Measurements from ENCODE around the gene RBM33. TPM values are rescaled to one million over a fixed set of nuclear protein-coding genes. Genes with fewer than 3 reads are reported as not detected.

Gene RBM33
- polyA plus RNA-seq, 4 donors: 20.4 to 47.6 (median 36.8) TPM

DNA sequence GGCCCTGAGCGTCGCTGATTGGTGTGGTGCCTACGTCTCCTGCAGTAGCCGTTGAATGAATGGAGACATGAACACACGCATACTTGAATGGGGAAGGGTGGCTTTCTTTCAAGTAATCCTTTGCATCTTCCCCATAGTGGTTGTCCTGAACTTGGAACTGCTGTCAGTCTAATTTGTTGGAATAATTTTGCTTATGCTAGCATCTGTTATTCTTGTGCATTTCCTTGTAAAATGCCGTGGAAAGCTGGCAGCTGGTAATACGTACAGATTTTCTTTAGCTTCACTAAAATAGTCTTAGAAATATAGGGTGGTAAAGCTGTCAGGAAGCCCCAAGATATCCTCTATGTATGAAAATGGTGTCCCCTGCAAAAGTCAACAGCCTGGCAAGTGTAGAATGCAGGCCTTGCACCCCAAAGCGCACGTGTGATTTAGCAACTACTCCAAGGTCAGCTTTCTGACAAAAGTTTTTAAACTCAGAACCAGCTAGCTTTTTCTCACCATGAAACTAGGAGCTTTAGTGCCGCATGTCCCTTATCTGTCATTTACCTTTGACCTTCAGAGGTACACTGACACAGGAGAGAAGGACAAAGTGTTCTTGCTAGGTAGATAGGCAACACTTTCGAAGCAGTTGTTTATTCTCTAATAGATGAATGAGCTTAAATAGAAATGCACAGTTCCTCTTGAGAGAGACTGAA is 70.8 kb downstream of the RBM33 start:
- no peak for DNase-seq (ENCODE audit: low read depth in 4 of 4, low spot score in 2 of 4)

DNA sequence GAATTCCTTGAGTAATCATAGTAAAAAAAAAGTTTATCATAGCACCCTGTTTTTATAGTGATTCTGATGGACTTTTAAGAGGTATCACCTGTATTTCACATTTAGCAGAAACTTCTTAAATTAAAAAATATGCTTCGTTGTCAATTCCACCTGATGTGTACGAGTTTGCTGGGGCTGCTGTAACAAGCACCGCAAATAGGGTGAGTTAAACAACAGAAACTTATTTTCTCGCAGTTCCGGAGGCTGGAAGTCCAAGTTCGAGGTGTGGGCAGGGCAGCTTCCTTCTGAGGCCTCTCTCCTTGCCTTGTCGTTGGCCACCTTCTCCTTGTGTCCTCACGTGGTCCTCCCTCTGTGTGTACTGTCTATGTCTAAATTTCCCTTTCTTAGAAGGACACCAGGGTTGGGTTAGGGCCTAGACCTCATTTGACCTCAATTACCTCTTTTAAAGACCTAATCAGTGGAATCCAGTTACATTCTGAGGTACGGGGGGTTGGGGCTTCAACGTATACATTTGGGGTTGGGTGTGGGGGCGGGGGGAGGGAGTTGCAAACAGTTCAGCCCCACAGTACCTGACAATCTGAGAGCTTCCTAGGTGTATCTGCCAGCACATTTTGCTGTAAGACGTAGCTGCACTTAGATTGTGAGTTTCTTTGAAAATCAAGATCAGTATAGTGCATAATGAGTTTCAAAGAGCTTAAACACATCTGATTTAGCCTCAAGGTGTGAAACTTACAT is 72.7 kb downstream of the RBM33 start:
- no peak for DNase-seq (ENCODE audit: low read depth in 4 of 4, low spot score in 2 of 4)

DNA sequence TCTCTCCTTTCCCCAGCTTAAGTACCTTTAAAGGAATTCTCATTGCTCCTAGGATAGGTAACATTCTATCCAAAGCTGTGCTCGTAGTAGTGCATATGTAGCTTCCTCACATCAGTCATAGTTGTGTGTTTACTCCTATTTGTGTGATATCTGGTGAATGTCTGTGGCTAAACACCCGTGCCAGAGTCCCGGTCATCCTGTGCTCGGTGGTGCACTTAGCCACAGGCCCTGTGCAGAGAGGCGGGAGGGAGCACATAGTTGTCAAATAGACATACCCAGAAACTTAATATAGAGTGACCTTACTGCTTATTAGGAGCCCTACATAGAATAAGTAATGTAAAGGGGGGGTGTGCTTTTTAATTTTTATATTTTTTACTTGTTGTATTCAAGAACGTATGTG is 76.6 kb downstream of the RBM33 start:
- no peak for DNase-seq (ENCODE audit: low read depth in 4 of 4, low spot score in 2 of 4)

- no peak for DNase-seq (ENCODE audit: low read depth in 4 of 4, low spot score in 2 of 4)
Observed at GRCh38 chr7:155722118-155722517, 77.7 kb downstream of the RBM33 start.

DNA sequence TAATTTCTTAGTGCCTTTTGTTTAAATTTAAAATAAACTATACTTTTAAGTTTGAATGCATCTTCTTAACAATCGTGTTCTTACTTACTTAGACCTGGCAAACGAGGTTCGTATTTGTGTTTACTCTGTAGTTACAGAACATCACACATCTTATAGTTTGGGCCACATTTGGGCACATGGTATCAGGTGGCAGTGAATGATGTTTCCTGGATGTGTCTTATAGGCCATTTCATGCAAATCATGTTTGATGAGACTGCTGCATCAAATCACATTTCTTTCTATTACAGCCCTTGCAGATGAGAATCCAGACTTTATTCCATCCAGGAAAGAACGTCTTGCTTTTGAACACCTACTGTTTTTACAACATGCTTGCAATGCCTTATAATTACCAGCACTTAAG is 78.5 kb downstream of the RBM33 start:
- DNase-seq (ENCODE audit: low read depth in 4 of 4, low spot score in 2 of 4): no peak

GRCh38 chr7:155724327-155725005 is 80.0 kb downstream of the RBM33 start:
- no peak for DNase-seq (ENCODE audit: low read depth in 4 of 4, low spot score in 2 of 4)

DNA sequence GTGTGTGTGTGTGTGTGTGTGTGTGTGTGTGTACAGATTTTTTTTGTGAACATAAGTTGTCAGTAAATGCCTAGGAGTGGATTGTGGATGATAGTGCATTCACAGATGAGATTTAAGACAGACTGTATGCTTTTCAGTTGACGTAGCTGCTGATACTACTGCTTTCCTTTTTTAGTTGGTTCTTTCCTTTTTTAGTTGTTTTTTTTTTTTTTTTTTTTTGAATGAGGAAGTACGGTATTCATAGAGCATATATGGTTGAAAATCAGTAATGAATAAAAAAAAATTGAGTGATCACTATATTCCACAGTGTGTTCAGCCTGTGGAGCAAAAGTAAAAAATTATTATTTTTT is 80.5 kb downstream of the RBM33 start:
- no peak for DNase-seq (ENCODE audit: low read depth in 4 of 4, low spot score in 2 of 4)

- DNase-seq (ENCODE audit: low read depth in 4 of 4, low spot score in 2 of 4): no peak
Observed at GRCh38 chr7:155727616-155728015, 83.2 kb downstream of the RBM33 start.

GRCh38 chr7:155728116-155728515 is 83.7 kb downstream of the RBM33 start:
- DNase-seq (ENCODE audit: low read depth in 4 of 4, low spot score in 2 of 4): no peak

DNA sequence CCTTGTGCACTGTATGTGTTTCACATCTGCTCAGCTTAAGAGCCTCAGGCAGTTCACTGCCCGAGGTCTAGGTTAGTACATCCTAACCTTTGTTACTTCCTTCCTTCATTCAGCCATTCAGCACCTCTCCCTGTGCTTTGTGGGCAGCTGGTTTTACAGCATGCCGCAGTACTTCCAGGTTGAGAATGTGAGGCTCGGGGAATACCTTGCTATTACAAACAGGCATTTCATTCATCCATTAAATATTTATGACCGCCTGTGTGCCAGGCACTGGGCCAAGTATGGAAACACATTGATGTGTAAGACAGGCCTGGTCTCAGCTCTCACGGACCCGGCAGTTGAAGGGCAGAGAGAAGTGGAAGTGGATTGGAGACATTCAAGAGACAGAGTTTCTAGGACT is 85.4 kb downstream of the RBM33 start:
- DNase-seq (ENCODE audit: low read depth in 4 of 4, low spot score in 2 of 4): peak in 1 of 4 donors; percentile 3

- DNase-seq (ENCODE audit: low read depth in 4 of 4, low spot score in 2 of 4): no peak
Observed at GRCh38 chr7:155731380-155731779, 86.9 kb downstream of the RBM33 start.

GRCh38 chr7:155731871-155732270 is 87.4 kb downstream of the RBM33 start:
- no peak for DNase-seq (ENCODE audit: low read depth in 4 of 4, low spot score in 2 of 4)

- DNase-seq (ENCODE audit: low read depth in 4 of 4, low spot score in 2 of 4): no peak
Observed at GRCh38 chr7:155732286-155732685, 87.8 kb downstream of the RBM33 start.

DNA sequence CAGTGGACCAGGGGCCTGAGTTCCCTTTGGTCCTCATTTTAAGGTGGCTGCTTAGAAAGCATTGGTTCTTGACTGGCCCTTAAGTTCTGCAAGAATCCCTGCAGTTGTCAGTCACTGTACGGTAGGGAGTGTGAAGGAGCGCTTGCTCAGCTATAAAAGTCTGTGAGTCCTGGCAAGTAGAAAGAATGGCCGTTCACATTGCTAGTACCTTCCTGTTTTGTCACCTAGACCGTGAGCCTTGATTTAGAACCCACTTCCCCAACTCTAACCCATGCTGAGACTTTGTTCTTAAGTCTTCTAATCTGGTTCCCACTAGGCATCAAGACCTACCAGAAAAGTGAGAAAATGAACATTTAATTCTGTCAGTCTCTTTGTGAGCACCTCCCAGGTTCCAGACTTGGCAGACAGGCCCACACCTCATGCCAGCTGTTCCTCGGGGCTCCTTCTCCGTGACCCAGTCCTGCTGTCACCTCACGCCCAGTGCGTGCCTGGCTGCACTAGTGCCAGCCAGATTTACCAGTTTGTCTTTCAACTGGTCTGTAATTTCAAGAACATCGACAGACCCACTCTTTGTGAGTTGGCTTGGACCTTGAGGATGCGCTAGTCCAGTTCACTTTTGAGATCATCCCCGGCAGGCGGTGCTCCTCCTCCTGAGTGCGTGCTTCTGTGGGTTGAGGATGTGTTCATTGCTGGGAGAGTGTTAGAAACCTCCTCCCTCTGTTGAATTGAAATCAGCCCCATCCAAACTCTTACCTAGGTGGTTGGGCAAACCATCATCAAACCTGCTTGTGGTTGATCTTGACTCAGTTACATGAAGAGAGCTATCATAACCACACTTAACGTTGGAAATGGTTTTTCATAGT is 89.4 kb downstream of the RBM33 start:
- DNase-seq (ENCODE audit: low read depth in 4 of 4, low spot score in 2 of 4): no peak

DNA sequence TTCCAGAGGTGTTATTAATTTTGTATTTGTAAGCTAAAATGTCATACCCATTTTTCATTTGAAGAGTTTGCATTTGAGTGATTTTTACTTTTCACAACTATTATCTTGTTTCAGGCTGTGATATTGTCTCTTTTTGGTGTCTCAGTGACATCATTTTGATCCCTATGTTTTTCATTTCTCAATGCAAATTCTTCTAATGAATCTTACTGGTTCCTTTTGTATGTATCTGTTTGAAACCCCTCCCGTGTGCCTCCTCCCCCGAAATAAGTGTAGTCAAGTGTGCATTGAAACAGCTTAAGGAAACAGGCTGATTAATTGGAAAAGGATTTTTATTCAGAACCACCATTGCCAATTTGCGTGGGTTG is 90.0 kb downstream of the RBM33 start:
- no peak for DNase-seq (ENCODE audit: low read depth in 4 of 4, low spot score in 2 of 4)

DNA sequence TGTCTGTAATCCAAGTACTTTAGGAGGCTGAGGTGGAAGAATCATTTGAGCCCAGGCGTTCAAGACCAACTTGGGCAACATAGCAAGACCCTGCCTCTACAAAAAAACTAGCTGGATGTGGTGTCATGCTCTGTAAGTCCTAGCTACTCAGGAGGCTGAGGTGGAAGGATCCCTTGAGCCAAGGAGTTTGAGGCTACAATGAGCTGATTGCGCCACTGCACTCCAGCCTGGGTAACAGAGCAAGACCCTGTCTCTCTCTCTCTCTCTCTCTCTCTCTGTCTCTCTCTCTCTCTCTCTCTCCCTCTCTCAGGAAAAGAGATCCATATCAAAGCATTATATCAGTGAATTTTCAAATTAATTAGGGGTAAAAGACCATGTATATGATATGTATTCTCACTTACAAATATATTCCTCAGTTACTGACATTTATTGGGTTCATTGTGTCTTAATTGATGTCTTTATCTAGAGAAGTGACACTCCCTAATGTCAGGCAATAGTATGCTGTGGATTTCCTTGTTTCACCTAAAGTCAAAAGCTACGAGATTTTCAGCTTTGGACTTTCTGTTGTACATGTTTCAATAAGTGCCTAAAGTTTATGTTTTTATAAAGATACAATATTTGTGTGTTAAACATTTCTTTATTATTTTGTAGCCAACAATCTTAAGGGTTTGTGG is 91.1 kb downstream of the RBM33 start:
- DNase-seq (ENCODE audit: low read depth in 4 of 4, low spot score in 2 of 4): no peak

DNA sequence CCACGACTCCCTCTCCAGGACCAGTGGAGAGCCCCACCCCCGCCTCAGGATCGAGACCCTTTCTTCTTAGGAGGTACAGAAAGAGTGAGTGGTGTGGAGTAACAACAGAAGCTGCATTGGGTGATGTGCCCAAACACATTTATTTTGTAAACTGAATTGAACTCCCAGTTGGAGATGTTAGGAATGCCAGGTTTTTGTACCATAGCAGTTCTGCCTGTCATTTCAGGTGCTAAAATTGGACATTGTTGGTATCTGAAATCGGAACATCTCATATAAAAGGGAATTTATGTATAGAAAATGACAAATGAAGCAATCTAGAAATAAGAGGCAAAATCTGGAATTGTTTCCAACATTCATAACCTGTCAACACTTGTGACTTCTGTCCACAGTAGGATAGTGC is 93.1 kb downstream of the RBM33 start:
- no peak for DNase-seq (ENCODE audit: low read depth in 4 of 4, low spot score in 2 of 4)

DNA sequence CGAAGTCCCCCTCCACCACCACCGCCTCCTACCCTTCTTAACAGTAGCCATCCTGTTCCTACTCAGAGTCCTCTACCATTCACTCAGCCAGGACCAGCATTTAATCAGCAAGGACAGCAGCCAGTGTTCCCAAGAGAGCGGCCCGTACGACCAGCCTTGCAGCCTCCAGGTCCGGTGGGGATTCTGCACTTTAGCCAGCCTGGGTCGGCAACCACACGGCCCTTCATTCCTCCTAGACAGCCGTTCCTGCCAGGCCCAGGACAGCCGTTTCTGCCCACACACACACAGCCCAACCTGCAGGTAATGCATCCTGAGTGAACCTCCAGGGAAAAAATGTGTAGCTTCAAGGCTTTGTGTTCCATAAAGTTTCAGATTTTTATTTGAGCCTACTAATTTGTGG is 93.6 kb downstream of the RBM33 start:
- DNase-seq (ENCODE audit: low read depth in 4 of 4, low spot score in 2 of 4): no peak

GRCh38 chr7:155738652-155739537 is 94.4 kb downstream of the RBM33 start:
- peak; percentile 6 to 53 (median 40) for DNase-seq (ENCODE audit: low read depth in 4 of 4, low spot score in 2 of 4)
